B cell (primary cell): ENCODE results near the gene WIPF1. TPM values are rescaled to one million over a fixed set of nuclear protein-coding genes. Genes with fewer than 3 reads are reported as not detected.

Experiments used
- ATAC-seq: fragments of 200-7000 bp; cut with Tn5 transposase; one replicate; pipeline ENCODE4 v1.10.0; 2021; ENCODE audit warnings: low read depth, mild to moderate bottlenecking, moderate number of reproducible peaks, moderate library complexity
- CTCF ChIA-PET: fragments of 350-600 bp; sonication (Branson Sonifier 250); formaldehyde crosslinking; loops from one replicate; lab custom pipeline; 2021; ENCODE audit warnings: antibody characterized with exemption, inconsistent platforms; lab: Charles Lee
- POLR2A ChIA-PET: fragments of 350-600 bp; sonication (Branson Sonifier 250); formaldehyde crosslinking; loops from one replicate; lab custom pipeline; 2021; ENCODE audit warnings: antibody characterized with exemption; lab: Charles Lee
- DNase-seq: peaks from one replicate; pipeline ENCODE4 v3.0.0; 2013
- H2AFZ ChIP-seq: 2 replicates; pipeline ENCODE4 v1.6.1; 2012; ENCODE audit warnings: mild to moderate bottlenecking, low read depth, low read length; ENCODE audit not compliant: insufficient read depth, poor library complexity, severe bottlenecking
- H3K27ac ChIP-seq, 2 donors: 1 replicate in 1 of 2; 2 replicates in 1 of 2; pipeline ENCODE4 v1.5.1; 2012 to 2013; ENCODE audit warnings: low read length in 2 of 2, mild to moderate bottlenecking in 2 of 2, moderate library complexity in 1 of 2
- H3K27me3 ChIP-seq, 4 experiments: fragments of 200-600 bp in 1 of 4; sonication (generic) in 1 of 4; replicated peaks in 1 of 4; 1 replicate in 2 of 4; 2 replicates in 2 of 4; pipeline versions ENCODE4 v1.6.1 to v1.7.0; 2013 to 2016; ENCODE audit warnings: low read length in 3 of 4, mild to moderate bottlenecking in 2 of 4, mixed read lengths in 1 of 4, moderate library complexity in 1 of 4; ENCODE audit not compliant: insufficient read depth in 4 of 4, control insufficient read depth in 3 of 4; ENCODE audit errors: control extremely low read depth in 1 of 4
- H3K36me3 ChIP-seq, 2 experiments: replicated peaks in 1 of 2; 1 replicate in 1 of 2; 2 replicates in 1 of 2; pipeline versions ENCODE4 v1.6.1 to v1.7.1; 2013; ENCODE audit warnings: low read length in 1 of 2; ENCODE audit not compliant: insufficient read depth in 2 of 2, control insufficient read depth in 1 of 2; ENCODE audit errors: control extremely low read depth in 1 of 2, extremely low read depth in 1 of 2
- H3K4me1 ChIP-seq, 2 donors: fragments of 200-600 bp in 1 of 2; sonication (generic) in 1 of 2; 1 replicate in 1 of 2; 2 replicates in 1 of 2; pipeline versions ENCODE4 v1.5.1 to v1.6.1; 2013 to 2017; ENCODE audit warnings: low read length in 2 of 2; ENCODE audit not compliant: control insufficient read depth in 2 of 2, insufficient read depth in 2 of 2
- H3K4me2 ChIP-seq: replicated peaks from 2 replicates; pipeline ENCODE3; 2012; ENCODE audit warnings: mild to moderate bottlenecking, low read depth, low read length; ENCODE audit not compliant: poor library complexity, severe bottlenecking
- H3K4me3 ChIP-seq, 5 experiments: fragments of 200-600 bp in 1 of 5; sonication (generic) in 1 of 5; 1 replicate in 3 of 5; 2 replicates in 2 of 5; pipeline versions ENCODE4 v1.5.1 to v1.7.0; 2011 to 2016; ENCODE audit warnings: low read length in 4 of 5, mild to moderate bottlenecking in 4 of 5, low read depth in 2 of 5, control low read depth in 1 of 5, moderate library complexity in 1 of 5; ENCODE audit not compliant: insufficient read depth in 1 of 5; ENCODE audit errors: control extremely low read depth in 1 of 5, extremely low read depth in 1 of 5
- H3K79me2 ChIP-seq: fragments of 200-600 bp; sonication (generic); one replicate; pipeline ENCODE4 v1.6.0; 2016; ENCODE audit warnings: low read length; ENCODE audit not compliant: control insufficient read depth, insufficient read depth
- H3K9ac ChIP-seq: fragments of 200-600 bp; sonication (generic); 2 replicates; pipeline ENCODE4 v1.6.1; 2017; ENCODE audit warnings: mild to moderate bottlenecking, low read length, moderate library complexity
- H3K9me3 ChIP-seq, 3 donors: one replicate each; pipeline versions ENCODE4 v1.6.1 to v1.7.1; 2013; ENCODE audit warnings: low read length in 2 of 3; ENCODE audit not compliant: control insufficient read depth in 2 of 3, insufficient read depth in 1 of 3; ENCODE audit errors: control extremely low read depth in 1 of 3
- H4K20me1 ChIP-seq: 2 replicates; pipeline ENCODE4 v1.6.0; 2012; ENCODE audit warnings: mild to moderate bottlenecking, low read length; ENCODE audit not compliant: insufficient read depth, control insufficient read depth, poor library complexity, severe bottlenecking
- H3K27ac Mint-ChIP-seq: one replicate; pipeline ENCODE4 v1.8.0; 2021; ENCODE audit warnings: mixed read lengths
- H3K27me3 Mint-ChIP-seq: one replicate; pipeline ENCODE4 v1.8.0; 2021; ENCODE audit warnings: mixed read lengths
- H3K4me1 Mint-ChIP-seq: one replicate; pipeline ENCODE4 v1.8.0; 2021; ENCODE audit warnings: mixed read lengths
- H3K4me3 Mint-ChIP-seq: one replicate; pipeline ENCODE4 v1.8.0; 2021; ENCODE audit warnings: mixed read lengths
- H3K9me3 Mint-ChIP-seq: one replicate; pipeline ENCODE4 v1.8.0; 2022; ENCODE audit warnings: mixed read lengths; ENCODE audit not compliant: insufficient read depth
- CTCF ChIP-seq: fragments of 200-600 bp; IDR thresholded peaks from one replicate; pipeline ENCODE4 v1.8.0; 2022; ENCODE audit warnings: antibody characterized with exemption, mild to moderate bottlenecking
- EZH2 ChIP-seq: IDR thresholded peaks from 2 replicates; pipeline ENCODE4 v1.6.1; 2012; ENCODE audit warnings: borderline replicate concordance, low read depth, mild to moderate bottlenecking, moderate library complexity, low read length; ENCODE audit not compliant: insufficient read depth, poor library complexity, severe bottlenecking
- WGBS: methylation state at CpG from one replicate; pipeline ENCODE4 v1.1.5; 2013; ENCODE audit warnings: missing lambda C conversion rate; ENCODE audit not compliant: insufficient coverage; 5-methylcytosine and 5-hydroxymethylcytosine counted together
- intact Hi-C: fragments of 100-400 bp; cut with micrococcal nuclease; formaldehyde crosslinking; loops from one replicate; pipeline ENCODE4 v1.10.0; 2022
- polyA plus RNA-seq: library from polyadenylated mRNA; depleted of rRNA; stranded (reverse); fragments of >200 nt; gene quantifications from 2 replicates; pipeline ENCODE4 v1.2.3, GENCODE V29; 2012
- total RNA-seq, 2 donors: library from RNA; stranded (reverse); fragments of 120-200 nt in 1 of 2; gene quantifications; 1 replicate in 1 of 2; 2 replicates in 1 of 2; pipeline versions ENCODE4 v1.2.3 to v1.2.4, GENCODE V29; 2013 to 2022

WIPF1 gene
- total and polyA plus RNA-seq, 2 donors (not counting 1 experiment from before 2014, with no cell fraction given), result 137 to 390 TPM

- intact Hi-C loops, result loop anchor here (2.0 to 10.0 kb wide), 2 partner anchors 87 to 631 kb away; partner anchors contain the start of gene SP3
- DNase-seq, result peak; percentile 46
- H3K9me3 Mint-ChIP-seq, result no peaks in the 10 kb centered on the region
- H3K27me3 ChIP-seq, result no peaks in the 10 kb centered on the region
- peak overlapping the region; percentile 85 for H3K4me2 ChIP-seq
- peaks cover 66% of the 10 kb centered on the region for H3K4me1 Mint-ChIP-seq
- H3K36me3 ChIP-seq, result peaks cover 0 to 14% of the 10 kb centered on the region in 2 experiments
- ChIA-PET CTCF (interaction anchor here (1.0 to 24.3 kb wide), 7 partner anchors 7 to 133 kb away, joined by 3 to 384 read pairs (median 11); no protein-coding TSS in a partner anchor), POLR2A (interaction anchor here (1.5 kb wide), 1 partner anchor 109 kb away, joined by 3 read pairs; the partner anchor contains the start of gene GPR155)
- H3K27ac Mint-ChIP-seq, result peak overlapping the region; percentile 90
- H3K4me3 Mint-ChIP-seq, result peak overlapping the region; percentile 94
- H3K79me2 ChIP-seq, result peaks cover 93% of the 10 kb centered on the region
- TF ChIP-seq CTCF, result no peak
- no peak for TF ChIP-seq EZH2
- no CpG with 5 or more reads among the region's 2 CpGs for WGBS
- ATAC-seq, result no peak
- no peaks in the 10 kb centered on the region for H3K27me3 Mint-ChIP-seq
- peak overlapping the region; percentile 53 to 96 (median 71) for H3K4me3 ChIP-seq
- H4K20me1 ChIP-seq, result no peaks in the 10 kb centered on the region
- no peaks in the 10 kb centered on the region for H3K9me3 ChIP-seq
- H3K4me1 ChIP-seq, result peaks cover 65% of the 10 kb centered on the region in 2 donors
- H3K9ac ChIP-seq, result peak overlapping the region; percentile 92
- peak overlapping the region; percentile 1 for H2AFZ ChIP-seq
- H3K27ac ChIP-seq, result peak overlapping the region; percentile 93 to 98
Observed at GRCh38 chr2:174595891-174596397, 1.7 kb downstream of the WIPF1 start.
